ENCODE results near the gene CCDC197. TPM values are rescaled to one million over a fixed set of nuclear protein-coding genes. Genes with fewer than 3 reads are reported as not detected.

CCDC197 gene
- total RNA-seq, 2 experiments from 2014 or later, result not detected

GRCh38 chr14:93965287-93965821, 31.7 kb upstream of the CCDC197 start:
- TF ChIP-seq EZH2phosphoT487 (IDR thresholded peaks at IDR 0.05; ENCODE audit: borderline replicate concordance, low read depth, low read length) (no peak), CTCF (conservative IDR thresholded peaks at IDR 0.05; ENCODE audit: low read length) (no peak)
- CTCF ChIA-PET (ENCODE audit: unreplicated experiment), result interaction anchor here (1.8 kb wide), 1 partner anchor 25 kb away, joined by 5 read pairs; no protein-coding TSS in a partner anchor

GRCh38 chr14:93965946-93966474, 31.1 kb upstream of the CCDC197 start:
- no peaks in the 10 kb centered on the region for H4K20me1 ChIP-seq (ENCODE audit: insufficient read depth, low read length)
- no peaks in the 10 kb centered on the region for H3K9me2 ChIP-seq (ENCODE audit: insufficient read depth, low read length)
- DNase-seq (ENCODE audit: low spot score), result no peak
- no peak overlapping the region for H3K27ac ChIP-seq (ENCODE audit: low read depth, low read length, poor library complexity, severe bottlenecking)
- no peak overlapping the region for H3K4me3 ChIP-seq (ENCODE audit: low read depth, low read length, poor library complexity, severe bottlenecking)
- CTCF ChIA-PET (ENCODE audit: unreplicated experiment), result interaction anchor here (1.8 kb wide), 1 partner anchor 26 kb away, joined by 5 read pairs; no protein-coding TSS in a partner anchor
- H2AFZ ChIP-seq (ENCODE audit: low read length), result no peak overlapping the region
- POLR2A ChIA-PET, result interaction anchor here (1.0 to 3.6 kb wide), 2 partner anchors 11 to 12 kb away, joined by 5 to 14 read pairs; no protein-coding TSS in a partner anchor
- H3K36me3 ChIP-seq (ENCODE audit: insufficient read depth, low read length), result no peaks in the 10 kb centered on the region
- H3K4me2 ChIP-seq (ENCODE audit: low read length), result no peak overlapping the region
- BruUV-seq (replicated peaks), result no TSS peak
- intact Hi-C loops (cut with micrococcal nuclease; ENCODE audit: unreplicated experiment), result loop anchor here (10.0 kb wide), 1 partner anchor 761 kb away; the partner anchor contains the start of genes GON7 and UBR7
- no peak for TF ChIP-seq CTCF (conservative IDR thresholded peaks at IDR 0.05; ENCODE audit: low read length)
- no peak for TF ChIP-seq EZH2phosphoT487 (IDR thresholded peaks at IDR 0.05; ENCODE audit: borderline replicate concordance, low read depth, low read length)
- peaks cover 81% of the 10 kb centered on the region for H3K4me1 ChIP-seq (ENCODE audit: insufficient read depth, low read length, poor library complexity, severe bottlenecking)
- no peaks in the 10 kb centered on the region for H3K9me3 ChIP-seq (ENCODE audit: low read length)
- H3K79me2 ChIP-seq (ENCODE audit: insufficient read depth, low read depth, low read length), result no peaks in the 10 kb centered on the region

More at GRCh38 chr14:93965287-93965821, 31.7 kb upstream of the CCDC197 start:
- Histone ChIP-seq H3K79me2 (ENCODE audit: insufficient read depth, low read depth, low read length) (no peaks in the 10 kb centered on the region), H3K36me3 (ENCODE audit: insufficient read depth, low read length) (no peaks in the 10 kb centered on the region), H3K9me2 (ENCODE audit: insufficient read depth, low read length) (no peaks in the 10 kb centered on the region), H3K9me3 (ENCODE audit: low read length) (no peaks in the 10 kb centered on the region), H2AFZ (ENCODE audit: low read length) (no peak overlapping the region), H3K4me1 (ENCODE audit: insufficient read depth, low read length, poor library complexity, severe bottlenecking) (peaks cover 81% of the 10 kb centered on the region), H3K4me3 (ENCODE audit: low read depth, low read length, poor library complexity, severe bottlenecking) (no peak overlapping the region), H3K27ac (ENCODE audit: low read depth, low read length, poor library complexity, severe bottlenecking) (no peak overlapping the region), H3K4me2 (ENCODE audit: low read length) (no peak overlapping the region), H4K20me1 (ENCODE audit: insufficient read depth, low read length) (no peaks in the 10 kb centered on the region)
- POLR2A ChIA-PET, result interaction anchor here (1.0 to 3.6 kb wide), 2 partner anchors 10 to 13 kb away, joined by 5 to 14 read pairs; no protein-coding TSS in a partner anchor
- BruUV-seq (replicated peaks), result no TSS peak
- DNase-seq (ENCODE audit: low spot score), result no peak
- intact Hi-C loops (cut with micrococcal nuclease; ENCODE audit: unreplicated experiment), result loop anchor here (10.0 kb wide), 1 partner anchor 761 kb away; the partner anchor contains the start of genes GON7 and UBR7

All from OCI-LY7 (cell line).